ENCODE data around the gene COMP. TPM values are rescaled to one million over a fixed set of nuclear protein-coding genes. Genes with fewer than 3 reads are reported as not detected.

COMP gene
- polyA plus RNA-seq, 2 of the 4 experiments (the other 2 are of a cell fraction) = not detected

- no peak for ATAC-seq
- H3K27ac ChIP-seq = no peak overlapping the region
- no peak overlapping the region for H3K4me3 ChIP-seq
- POLR2A ChIA-PET = no interaction called here
- 88% methylated on average over 11 of the region's 27 CpGs for WGBS (ENCODE audit: missing lambda C conversion rate)
- no peak for TF ChIP-seq FOSB (CRISPR knock-in tag; IDR thresholded peaks at IDR 0.05)
- TF ChIP-seq CTCF (IDR thresholded peaks at IDR 0.05) = no peak
- no peak for TF ChIP-seq BCL3 (IDR thresholded peaks at IDR 0.05)
- no peak for TF ChIP-seq JUN (IDR thresholded peaks at IDR 0.05)
- TF ChIP-seq RARB (CRISPR knock-in tag; IDR thresholded peaks at IDR 0.05) = no peak
- TF ChIP-seq KDM5A (IDR thresholded peaks at IDR 0.05) = no peak
- no peak for TF ChIP-seq RAD21 (conservative IDR thresholded peaks at IDR 0.05 in 1 of 2, IDR thresholded peaks at IDR 0.05 in 1 of 2)
- no peak for TF ChIP-seq ESRRA (IDR thresholded peaks at IDR 0.05; ENCODE audit: borderline replicate concordance, low read length)
- no peak for TF ChIP-seq EP300 (IDR thresholded peaks at IDR 0.05)
- no peak overlapping the region for H3K4me2 ChIP-seq
- FAIRE-seq = no peak
- no peaks in the 10 kb centered on the region for H3K9me3 ChIP-seq
- DNase-seq (ENCODE audit: low read depth in 1 of 2, low spot score in 1 of 2) = no peak
- CTCF ChIA-PET = interaction anchor here (0.6 to 1.8 kb wide), 4 partner anchors 59 to 316 kb away, joined by 3 to 4 read pairs (median 3); partner anchors contain the start of gene UPF1
- peaks cover 13% of the 10 kb centered on the region for H3K4me1 ChIP-seq
Measured at GRCh38 chr19:18772620-18773587, 18.2 kb downstream of the COMP start.

- 90% methylated on average over 15 of the region's 36 CpGs for WGBS (ENCODE audit: missing lambda C conversion rate)
- Histone ChIP-seq H3K4me2 (no peak overlapping the region), H3K9me3 (no peaks in the 10 kb centered on the region), H3K4me3 (no peak overlapping the region), H3K27ac (no peak overlapping the region), H3K4me1 (peaks cover 9% of the 10 kb centered on the region)
- no peak for DNase-seq (ENCODE audit: low read depth in 1 of 2, low spot score in 1 of 2)
- CTCF ChIA-PET = interaction anchor here (0.7 to 1.8 kb wide), 4 partner anchors 9 to 73 kb away, joined by 3 to 6 read pairs (median 4); partner anchors contain the start of gene UPF1
- POLR2A ChIA-PET = no interaction called here
- TF ChIP-seq ZSCAN20 (CRISPR knock-in tag; IDR thresholded peaks at IDR 0.05) (no peak), MAZ (IDR thresholded peaks at IDR 0.05; ENCODE audit: borderline replicate concordance, low read depth, low read length) (no peak), CHD4 (IDR thresholded peaks at IDR 0.05; ENCODE audit: borderline replicate concordance) (no peak), RAD21 (conservative IDR thresholded peaks at IDR 0.05 in 1 of 2, IDR thresholded peaks at IDR 0.05 in 1 of 2) (peak in 1 of 2 experiments; percentile 28; a peak in 1 of 5 replicates), EHMT2 (IDR thresholded peaks at IDR 0.05; ENCODE audit: low read depth) (no peak), GATA3 (IDR thresholded peaks at IDR 0.05; ENCODE audit: borderline replicate concordance) (no peak), TP53 (CRISPR knock-in tag; IDR thresholded peaks at IDR 0.05) (no peak)
- peak; percentile 36 to 48; a peak in 3 of 6 replicates for ATAC-seq
- FAIRE-seq = no peak
Measured at GRCh38 chr19:18771328-18772242, 19.5 kb downstream of the COMP start.
